GM11168 (cell line): ENCODE results near the gene CTNNA1.
"Not testable (repeated sequence)": the region's sequence is repeated elsewhere in the genome, so short reads cannot be mapped to it uniquely, and the experiment has no call there.

Experiments used
- in situ Hi-C: fragments of 300-500 bp; cut with MboI; formaldehyde crosslinking; loops from one replicate; pipeline ENCODE4 v1.12.0; 2022; ENCODE audit warnings: low sequenced_read_pairs; ENCODE audit not compliant: unreplicated experiment

CTNNA1 gene

GRCh38 chr5:138752951-138753793 is at the start of gene CTNNA1:
TSS of gene CTNNA1 (plus strand) at chr5:138753425. CDS start at chr5:138781925, 28,500 bp downstream.
- in situ Hi-C loops: no loop called here

- in situ Hi-C loops: not testable (repeated sequence)
These were observed 49.4 kb upstream of the CTNNA1 start for GRCh38 chr5:138703777-138704176.

- in situ Hi-C loops: no loop called here
These were observed 48.2 kb upstream of the CTNNA1 start for GRCh38 chr5:138705007-138705406.

- in situ Hi-C loops: no loop called here
These were observed 47.7 kb upstream of the CTNNA1 start for GRCh38 chr5:138705567-138705966.

- in situ Hi-C loops: no loop called here
These were observed 46.4 kb upstream of the CTNNA1 start for GRCh38 chr5:138706655-138707480.

- in situ Hi-C loops: no loop called here
These were observed 44.4 kb upstream of the CTNNA1 start for GRCh38 chr5:138708791-138709190.

- in situ Hi-C loops: no loop called here
These were observed 44.0 kb upstream of the CTNNA1 start for GRCh38 chr5:138709202-138709601.

GRCh38 chr5:138711087-138711486 is 42.1 kb upstream of the CTNNA1 start:
- in situ Hi-C loops: no loop called here

- in situ Hi-C loops: no loop called here
These were observed 41.4 kb upstream of the CTNNA1 start for GRCh38 chr5:138711811-138712210.

- in situ Hi-C loops: no loop called here
These were observed 40.9 kb upstream of the CTNNA1 start for GRCh38 chr5:138712324-138712723.

- in situ Hi-C loops: no loop called here
These were observed 40.4 kb upstream of the CTNNA1 start for GRCh38 chr5:138712791-138713190.

GRCh38 chr5:138713247-138713646 is 40.0 kb upstream of the CTNNA1 start:
- in situ Hi-C loops: no loop called here

- in situ Hi-C loops: no loop called here
These were observed 38.5 kb upstream of the CTNNA1 start for GRCh38 chr5:138714694-138715093.

- in situ Hi-C loops: not testable (repeated sequence)
These were observed 37.2 kb upstream of the CTNNA1 start for GRCh38 chr5:138715931-138716432.

- in situ Hi-C loops: no loop called here
These were observed 36.7 kb upstream of the CTNNA1 start for GRCh38 chr5:138716456-138716924.

GRCh38 chr5:138717399-138717798 is 35.8 kb upstream of the CTNNA1 start:
- in situ Hi-C loops: no loop called here

GRCh38 chr5:138719811-138720210 is 33.4 kb upstream of the CTNNA1 start:
- in situ Hi-C loops: no loop called here

GRCh38 chr5:138720840-138721239 is 32.4 kb upstream of the CTNNA1 start:
- in situ Hi-C loops: no loop called here

GRCh38 chr5:138721979-138722378 is 31.2 kb upstream of the CTNNA1 start:
- in situ Hi-C loops: no loop called here

- in situ Hi-C loops: no loop called here
These were observed 30.6 kb upstream of the CTNNA1 start for GRCh38 chr5:138722544-138723177.
